Small intestine (tissue), 7 donors: Measurements from ENCODE around the gene FOXO1. TPM values are rescaled to one million over a fixed set of nuclear protein-coding genes. Genes with fewer than 3 reads are reported as not detected.
A peak's percentile ranks its signal among the peaks of the same experiment; 100 is the strongest.

Source experiments
- DNase-seq, 2 donors: peaks; one replicate each; pipeline versions ENCODE4 v3.0.0 to v3.0.0-alpha.2; 2013
- FAIRE-seq: peaks from 2 replicates; lab custom pipeline; 2012; peaks lifted over from hg19 to GRCh38; lab: Jason Lieb, UNC
- H3K27ac ChIP-seq, 3 donors: one replicate each; pipeline ENCODE4 v1.5.1; 2013; ENCODE audit warnings: low read length in 2 of 3, mild to moderate bottlenecking in 2 of 3, control low read depth in 1 of 3, inconsistent platforms in 1 of 3, low read depth in 1 of 3, moderate library complexity in 1 of 3
- H3K27me3 ChIP-seq, 3 donors: one replicate each; pipeline ENCODE4 v1.6.1; 2013; ENCODE audit warnings: low read length in 3 of 3, inconsistent platforms in 1 of 3; ENCODE audit not compliant: control insufficient read depth in 3 of 3, insufficient read depth in 3 of 3
- H3K36me3 ChIP-seq, 3 donors: one replicate each; pipeline ENCODE4 v1.6.1; 2013; ENCODE audit warnings: low read length in 3 of 3, inconsistent platforms in 1 of 3, low read depth in 1 of 3, mild to moderate bottlenecking in 1 of 3, moderate library complexity in 1 of 3; ENCODE audit not compliant: control insufficient read depth in 3 of 3, insufficient read depth in 2 of 3
- H3K4me1 ChIP-seq, 3 donors: one replicate each; pipeline ENCODE4 v1.6.1; 2013; ENCODE audit warnings: low read length in 2 of 3, inconsistent platforms in 1 of 3, low read depth in 1 of 3, mild to moderate bottlenecking in 1 of 3, moderate library complexity in 1 of 3; ENCODE audit not compliant: control insufficient read depth in 3 of 3, insufficient read depth in 2 of 3
- H3K4me3 ChIP-seq, 3 donors: one replicate each; pipeline ENCODE4 v1.5.1; 2013; ENCODE audit warnings: low read length in 3 of 3, control low read depth in 1 of 3, inconsistent platforms in 1 of 3, low read depth in 1 of 3, mild to moderate bottlenecking in 1 of 3, moderate library complexity in 1 of 3
- H3K9me3 ChIP-seq, 2 donors: one replicate each; pipeline ENCODE4 v1.6.1; 2013; ENCODE audit warnings: low read depth in 1 of 2, low read length in 1 of 2; ENCODE audit not compliant: control insufficient read depth in 2 of 2, insufficient read depth in 1 of 2
- WGBS, 3 donors: extraction: QIAGEN DNeasy Blood & Tissue Kit; methylation state at CpG; one replicate each; pipeline ENCODE4 v1.1.7; 2013; 5-methylcytosine and 5-hydroxymethylcytosine counted together
- polyA plus RNA-seq, 4 donors: library from polyadenylated mRNA; stranded (reverse) in 3 of 4; unstranded in 1 of 4; fragments of 200-250 nt in 3 of 4; fragments of 120-200 nt in 1 of 4; gene quantifications; one replicate each; pipeline versions ENCODE4 v1.2.1 to v1.2.3, GENCODE V29; 2013
- donor health status: healthy with polysubstance abuse.
- donor health status: control.
- donor health status: control.
- donor health status: Bipolar disorder and iron deficiency.
- donor health status: healthy.

Gene FOXO1
- polyA plus RNA-seq, 4 donors, result 4.0 to 10.1 (median 7.1) TPM

- Histone ChIP-seq H3K27me3 (no peaks in the 10 kb centered on the region), H3K4me3 (no peak overlapping the region), H3K4me1 (no peaks in the 10 kb centered on the region), H3K36me3 (no peaks in the 10 kb centered on the region), H3K9me3 (no peaks in the 10 kb centered on the region), H3K27ac (no peak overlapping the region)
- FAIRE-seq, result no peak
- WGBS, 3 donors, result 50 to 54% (median 53%) methylated on average over 11 of the region's 11 CpGs
- peak; percentile 24 to 36 for DNase-seq
Measured at GRCh38 chr13:40682449-40683240, 16.2 kb upstream of the FOXO1 start.

GRCh38 chr13:40681341-40682146 is 15.1 kb upstream of the FOXO1 start:
- Histone ChIP-seq H3K9me3 (no peaks in the 10 kb centered on the region), H3K27me3 (no peaks in the 10 kb centered on the region), H3K4me1 (no peaks in the 10 kb centered on the region), H3K27ac (no peak overlapping the region), H3K4me3 (no peak overlapping the region), H3K36me3 (no peaks in the 10 kb centered on the region)
- WGBS, 3 donors, result 36 to 60% (median 55%) methylated on average over 7 of the region's 7 CpGs
- DNase-seq (no peak), FAIRE-seq (no peak)

DNA sequence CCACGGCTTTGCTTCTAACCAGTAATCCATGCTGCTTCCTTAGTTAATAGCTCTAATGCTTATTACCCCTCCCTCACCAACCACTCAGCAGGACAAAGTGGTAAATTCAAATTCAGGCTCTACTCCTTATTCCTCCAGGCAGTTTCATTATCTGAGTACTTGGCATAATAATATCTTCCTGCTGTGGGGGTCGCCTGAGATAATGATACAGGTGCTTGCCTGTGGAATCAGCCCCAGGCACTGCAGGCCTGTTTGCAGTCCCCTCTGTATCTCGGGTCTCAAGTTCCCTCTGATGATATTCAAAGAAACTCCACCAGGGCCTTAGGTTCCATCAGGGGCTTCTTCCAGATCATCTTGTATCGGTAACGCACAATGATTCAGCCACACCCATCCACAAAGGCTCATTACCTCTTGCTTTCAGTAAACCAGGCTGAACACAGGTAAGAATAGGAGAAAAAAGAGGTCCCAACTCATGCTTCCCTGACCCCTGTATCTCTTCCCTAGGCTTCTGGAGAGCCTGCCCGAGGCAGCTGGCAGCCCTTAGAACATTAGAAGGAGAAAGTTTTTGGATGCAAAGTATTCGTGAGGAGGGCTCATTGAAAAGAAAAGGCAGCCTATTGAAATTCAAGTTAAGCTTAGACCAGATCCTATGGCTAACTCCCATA is 14.3 kb upstream of the FOXO1 start:
- FAIRE-seq (no peak), DNase-seq (no peak)
- H3K4me1 ChIP-seq, result no peaks in the 10 kb centered on the region
- H3K4me3 ChIP-seq, result no peak overlapping the region
- H3K36me3 ChIP-seq, result no peaks in the 10 kb centered on the region
- 79 to 88% (median 85%) methylated on average over 7 of the region's 7 CpGs for WGBS, 3 donors
- no peaks in the 10 kb centered on the region for H3K27me3 ChIP-seq
- H3K9me3 ChIP-seq, result no peaks in the 10 kb centered on the region
- no peak overlapping the region for H3K27ac ChIP-seq

DNA sequence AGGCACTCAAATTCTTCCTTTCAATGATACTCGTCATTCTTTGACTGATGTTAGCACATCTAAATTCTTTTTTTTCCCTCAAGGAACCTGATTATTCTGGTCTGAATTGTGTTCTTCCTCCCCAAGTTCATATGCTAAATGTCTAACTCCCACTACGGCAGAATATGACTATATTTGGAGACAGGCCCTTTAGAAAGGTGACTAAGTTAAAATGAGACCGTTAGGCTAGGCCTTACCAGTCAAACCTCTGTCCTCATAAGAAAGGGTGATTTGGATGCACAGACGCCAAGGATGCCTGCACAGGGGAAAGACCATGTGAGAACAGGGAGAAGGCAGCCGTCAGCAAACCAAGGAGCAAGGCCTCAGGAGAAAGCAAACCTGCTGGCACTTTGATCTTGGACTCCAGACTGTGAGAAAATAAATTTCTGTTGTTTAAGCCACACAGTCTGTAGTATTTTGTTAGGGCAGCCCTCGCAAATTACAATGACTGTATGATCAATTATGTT is 13.1 kb upstream of the FOXO1 start:
- FAIRE-seq, result no peak
- H3K36me3 ChIP-seq, result no peaks in the 10 kb centered on the region
- no peak overlapping the region for H3K27ac ChIP-seq
- no peak for DNase-seq
- no peaks in the 10 kb centered on the region for H3K27me3 ChIP-seq
- H3K4me1 ChIP-seq, result no peaks in the 10 kb centered on the region
- WGBS, 3 donors, result 90 to 92% (median 91%) methylated on average over 6 of the region's 6 CpGs
- H3K9me3 ChIP-seq, result no peaks in the 10 kb centered on the region
- no peak overlapping the region for H3K4me3 ChIP-seq

- no peaks in the 10 kb centered on the region for H3K9me3 ChIP-seq
- H3K36me3 ChIP-seq, result no peaks in the 10 kb centered on the region
- DNase-seq (no peak), FAIRE-seq (no peak)
- WGBS, 3 donors, result 42 to 63% (median 43%) methylated on average over 4 of the region's 4 CpGs
- H3K27ac ChIP-seq, result no peak overlapping the region
- no peaks in the 10 kb centered on the region for H3K27me3 ChIP-seq
- H3K4me3 ChIP-seq, result no peak overlapping the region
- H3K4me1 ChIP-seq, result no peaks in the 10 kb centered on the region
Measured at GRCh38 chr13:40677064-40677463, 10.6 kb upstream of the FOXO1 start.

- FAIRE-seq (no peak), DNase-seq (no peak)
- WGBS, 3 donors, result 60 to 68% (median 61%) methylated on average over 2 of the region's 2 CpGs
- no peaks in the 10 kb centered on the region for H3K4me1 ChIP-seq
- no peaks in the 10 kb centered on the region for H3K36me3 ChIP-seq
- H3K27me3 ChIP-seq, result no peaks in the 10 kb centered on the region
- H3K4me3 ChIP-seq, result no peak overlapping the region
- H3K9me3 ChIP-seq, result no peaks in the 10 kb centered on the region
- no peak overlapping the region for H3K27ac ChIP-seq
Measured at GRCh38 chr13:40676007-40676406, 9.6 kb upstream of the FOXO1 start.

DNA sequence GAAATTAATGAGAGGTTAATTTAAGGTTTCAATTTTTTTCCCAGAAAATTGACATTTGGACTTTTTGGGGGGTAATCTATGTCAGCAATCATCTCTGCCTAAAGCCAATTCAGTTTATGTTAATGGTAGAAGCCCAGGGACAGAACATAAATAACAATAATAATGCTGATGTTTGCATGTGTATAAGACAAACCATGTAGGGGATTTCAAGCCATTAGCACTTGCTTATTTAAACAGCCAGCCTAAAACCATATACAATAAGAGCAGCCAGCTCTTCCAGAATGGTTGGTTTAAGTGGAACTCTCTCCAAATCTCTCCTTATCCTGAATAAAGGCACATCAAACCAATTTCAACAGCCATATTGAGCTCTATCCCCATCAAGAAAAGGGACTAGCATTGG is 7.0 kb upstream of the FOXO1 start:
- H3K4me3 ChIP-seq, result no peak overlapping the region
- H3K9me3 ChIP-seq, result no peaks in the 10 kb centered on the region

GRCh38 chr13:40672765-40673397 is 6.4 kb upstream of the FOXO1 start:
- 20 to 39% (median 36%) methylated on average over 4 of the region's 4 CpGs for WGBS, 3 donors
- no peaks in the 10 kb centered on the region for H3K27me3 ChIP-seq
- FAIRE-seq, result peak; percentile 55
- no peak overlapping the region for H3K4me3 ChIP-seq
- H3K36me3 ChIP-seq, result no peaks in the 10 kb centered on the region
- H3K9me3 ChIP-seq, result no peaks in the 10 kb centered on the region
- H3K4me1 ChIP-seq, result peaks cover 0 to 2% (median 0%) of the 10 kb centered on the region in 3 donors
- no peak overlapping the region for H3K27ac ChIP-seq
- DNase-seq, result peak in 1 of 2 donors; percentile 34

More for the DNA sequence above, 7.0 kb upstream of the FOXO1 start:
- Histone ChIP-seq H3K4me1 (no peaks in the 10 kb centered on the region), H3K27me3 (no peaks in the 10 kb centered on the region), H3K36me3 (no peaks in the 10 kb centered on the region), H3K27ac (no peak overlapping the region)
- FAIRE-seq (no peak), DNase-seq (no peak)
